ENCODE measurements around the gene KIF21B.

- TF ChIP-seq CTCF (conservative IDR thresholded peaks at IDR 0.05; ENCODE audit: low read depth, low read length) (no peak), EZH2 (IDR thresholded peaks at IDR 0.05; ENCODE audit: borderline replicate concordance, low read depth, low read length, poor library complexity, severe bottlenecking) (no peak)
These were observed 5.7 kb downstream of the KIF21B start for GRCh38 chr1:201017828-201018163.

Data from A673 (cell line).